H9 (cell line): ENCODE data around the gene KLF13. TPM values are rescaled to one million over a fixed set of nuclear protein-coding genes. Genes with fewer than 3 reads are reported as not detected.

Experiments
- DNase-seq: peaks from one replicate; pipeline ENCODE4 v3.0.0-alpha.2; 2017
- H2AFZ ChIP-seq: one replicate; pipeline ENCODE4 v1.6.1; 2013; ENCODE audit warnings: mild to moderate bottlenecking, low read length, control low read depth, moderate library complexity
- H2AK5ac ChIP-seq: 2 replicates; pipeline ENCODE4 v1.6.1; 2013; ENCODE audit warnings: low read length, control low read depth, mixed read lengths; ENCODE audit not compliant: insufficient read length
- H2BK120ac ChIP-seq: one replicate; pipeline ENCODE4 v1.6.1; 2013; ENCODE audit warnings: low read depth, mild to moderate bottlenecking, low read length, control low read depth, inconsistent platforms; ENCODE audit not compliant: poor library complexity, severe bottlenecking
- H2BK12ac ChIP-seq: 2 replicates; pipeline ENCODE4 v1.6.1; 2013; ENCODE audit warnings: low read length, control low read depth, mixed read lengths, low read depth; ENCODE audit not compliant: insufficient read length
- H2BK15ac ChIP-seq: 2 replicates; pipeline ENCODE4 v1.6.1; 2013; ENCODE audit warnings: low read depth, low read length, control low read depth
- H2BK20ac ChIP-seq: one replicate; pipeline ENCODE4 v1.6.1; 2013; ENCODE audit warnings: low read depth, mild to moderate bottlenecking, low read length, control low read depth, inconsistent platforms; ENCODE audit not compliant: poor library complexity, severe bottlenecking
- H2BK5ac ChIP-seq: 2 replicates; pipeline ENCODE4 v1.6.1; 2013; ENCODE audit warnings: low read length, control low read depth, mixed read lengths; ENCODE audit not compliant: insufficient read length
- H3K14ac ChIP-seq: 2 replicates; pipeline ENCODE4 v1.6.1; 2013; ENCODE audit warnings: low read length, control low read depth; ENCODE audit not compliant: insufficient read depth
- H3K18ac ChIP-seq: 2 replicates; pipeline ENCODE4 v1.6.1; 2013; ENCODE audit warnings: low read depth, mild to moderate bottlenecking, mixed read lengths, low read length, control low read depth; ENCODE audit not compliant: insufficient read length
- H3K23ac ChIP-seq: 2 replicates; pipeline ENCODE4 v1.6.1; 2013; ENCODE audit warnings: low read length, control low read depth, mixed read lengths, low read depth; ENCODE audit not compliant: insufficient read length
- H3K23me2 ChIP-seq: 2 replicates; pipeline ENCODE4 v1.6.1; 2013; ENCODE audit warnings: low read depth, mild to moderate bottlenecking, mixed read lengths, low read length, control low read depth; ENCODE audit not compliant: insufficient read length, poor library complexity, severe bottlenecking
- H3K27ac ChIP-seq: 2 replicates; pipeline ENCODE4 v1.5.1; 2013; ENCODE audit warnings: low read length, control low read depth, mixed read lengths, low read depth; ENCODE audit not compliant: insufficient read length
- H3K27me3 ChIP-seq: 2 replicates; pipeline ENCODE4 v1.6.1; 2013; ENCODE audit warnings: low read length, control low read depth, inconsistent platforms; ENCODE audit not compliant: insufficient read depth
- H3K4ac ChIP-seq: 2 replicates; pipeline ENCODE4 v1.6.1; 2013; ENCODE audit warnings: low read depth, mild to moderate bottlenecking, control low read depth, inconsistent platforms, low read length, moderate library complexity
- H3K4me1 ChIP-seq: 2 replicates; pipeline ENCODE4 v1.6.1; 2013; ENCODE audit warnings: low read length, control low read depth, inconsistent platforms; ENCODE audit not compliant: insufficient read depth
- H3K4me2 ChIP-seq: 2 replicates; pipeline ENCODE4 v1.6.1; 2013; ENCODE audit warnings: low read length, control low read depth, mixed read lengths; ENCODE audit not compliant: insufficient read length, insufficient read depth
- H3K56ac ChIP-seq: 2 replicates; pipeline ENCODE4 v1.6.1; 2013; ENCODE audit warnings: low read depth, mild to moderate bottlenecking, mixed read lengths, low read length, control low read depth; ENCODE audit not compliant: insufficient read length
- H3K79me1 ChIP-seq: 2 replicates; pipeline ENCODE4 v1.6.1; 2013; ENCODE audit warnings: low read depth, mild to moderate bottlenecking, moderate library complexity, low read length, control low read depth, inconsistent platforms; ENCODE audit not compliant: insufficient read depth, poor library complexity, severe bottlenecking
- H3K79me2 ChIP-seq: 2 replicates; pipeline ENCODE4 v1.6.1; 2013; ENCODE audit warnings: low read length, control low read depth, inconsistent platforms; ENCODE audit not compliant: insufficient read depth
- H3K9ac ChIP-seq: 2 replicates; pipeline ENCODE4 v1.6.1; 2013; ENCODE audit warnings: low read length, control low read depth, mixed read lengths; ENCODE audit not compliant: insufficient read length; ENCODE audit errors: extremely low read depth
- H3K9me3 ChIP-seq: one replicate; pipeline ENCODE4 v1.6.1; 2013; ENCODE audit warnings: low read depth, low read length, inconsistent platforms; ENCODE audit not compliant: control insufficient read depth
- H3T11ph ChIP-seq: one replicate; pipeline ENCODE4 v1.6.1; 2013; ENCODE audit warnings: mild to moderate bottlenecking, low read length, control low read depth, inconsistent platforms
- H4K20me1 ChIP-seq: one replicate; pipeline ENCODE4 v1.6.1; 2013; ENCODE audit not compliant: control insufficient read depth, insufficient read length, insufficient read depth
- H4K5ac ChIP-seq: 2 replicates; pipeline ENCODE4 v1.6.1; 2013; ENCODE audit warnings: low read depth, mild to moderate bottlenecking, mixed read lengths, low read length, control low read depth; ENCODE audit not compliant: insufficient read length
- H4K8ac ChIP-seq: replicated peaks from 2 replicates; pipeline ENCODE4 v1.6.1; 2013; ENCODE audit warnings: low read length, control low read depth, mixed read lengths, low read depth; ENCODE audit not compliant: insufficient read length
- H4K91ac ChIP-seq: 2 replicates; pipeline ENCODE4 v1.6.1; 2013; ENCODE audit warnings: low read depth, mild to moderate bottlenecking, moderate library complexity, mixed read lengths, low read length, control low read depth; ENCODE audit not compliant: insufficient read length
- H3K27ac Mint-ChIP-seq, 3 experiments: 2 replicates in 2 of 3; 3 replicates in 1 of 3; pipeline ENCODE4 v1.8.0; 2020 to 2021; ENCODE audit warnings: mixed read lengths in 3 of 3, mild to moderate bottlenecking in 1 of 3, moderate library complexity in 1 of 3
- H3K27me3 Mint-ChIP-seq: 2 replicates; pipeline ENCODE4 v1.8.0; 2021; ENCODE audit warnings: low read depth, mild to moderate bottlenecking, moderate library complexity, mixed read lengths
- H3K36me3 Mint-ChIP-seq, 3 experiments: 2 replicates in 2 of 3; 3 replicates in 1 of 3; pipeline ENCODE4 v1.8.0; 2020 to 2021; ENCODE audit warnings: low read depth in 3 of 3, mixed read lengths in 3 of 3; ENCODE audit not compliant: insufficient read depth in 1 of 3
- H3K4me1 Mint-ChIP-seq, 2 experiments: 2 replicates each; pipeline ENCODE4 v1.8.0; 2020; ENCODE audit warnings: mixed read lengths in 2 of 2
- H3K4me3 Mint-ChIP-seq, 2 experiments: 2 replicates in 1 of 2; 3 replicates in 1 of 2; pipeline ENCODE4 v1.8.0; 2020 to 2021; ENCODE audit warnings: mild to moderate bottlenecking in 2 of 2, mixed read lengths in 2 of 2, moderate library complexity in 1 of 2
- H3K9me3 Mint-ChIP-seq, 2 experiments: 2 replicates in 1 of 2; 3 replicates in 1 of 2; pipeline ENCODE4 v1.8.0; 2020; ENCODE audit warnings: mild to moderate bottlenecking in 2 of 2, mixed read lengths in 2 of 2, moderate library complexity in 1 of 2
- WGBS: extraction: QIAGEN DNeasy Blood & Tissue Kit; methylation state at CpG from one replicate; pipeline ENCODE4 v1.1.7; 2013; ENCODE audit warnings: missing lambda C conversion rate, low lambda C conversion rate, mixed read lengths; ENCODE audit not compliant: insufficient read length; ENCODE audit errors: extremely low coverage; 5-methylcytosine and 5-hydroxymethylcytosine counted together
- total RNA-seq: library from RNA; stranded (reverse); gene quantifications from 2 replicates; pipeline ENCODE4 v1.2.1, GENCODE V29; 2021
- TF ChIP-seq, protein P1 (sequence below): fragments of 200-600 bp; sonication (generic); conservative IDR thresholded peaks from 3 replicates; pipeline ENCODE4 v1.8.0; 2021; ENCODE audit warnings: antibody characterized with exemption, mild to moderate bottlenecking

The KLF13 gene
- total RNA-seq, 1 experiment from 2014 or later: 33.4 TPM

DNA sequence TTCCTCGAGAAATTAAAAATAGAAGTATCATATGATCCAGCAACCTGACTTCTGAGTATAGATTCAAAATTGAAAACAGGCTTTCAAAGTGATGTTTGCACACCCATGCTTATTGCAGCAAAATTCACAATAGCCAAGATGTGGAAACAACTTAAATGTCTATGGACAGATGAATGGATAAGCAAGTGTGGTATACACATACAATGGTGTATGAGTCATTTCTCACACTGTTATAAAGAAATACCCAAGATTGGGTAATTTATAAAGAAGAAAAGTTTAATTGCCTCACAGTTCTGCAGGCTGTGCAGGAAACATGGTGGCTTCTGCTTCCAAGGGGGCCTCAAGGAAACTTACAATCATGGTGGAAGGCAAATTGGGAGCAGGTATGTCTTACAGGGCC lies 100.8 kb downstream of the KLF13 start:
- WGBS: no CpG with 5 or more reads among the region's 1 CpG
- Histone ChIP-seq H3K9me3 (no peaks in the 10 kb centered on the region), H2BK5ac (no peak overlapping the region), H3K79me1 (no peaks in the 10 kb centered on the region), H3K23ac (no peak overlapping the region), H4K20me1 (no peaks in the 10 kb centered on the region), H2BK20ac (no peak overlapping the region), H3K79me2 (no peaks in the 10 kb centered on the region), H2AFZ (no peak overlapping the region), H2BK12ac (no peak overlapping the region), H3K27me3 (no peaks in the 10 kb centered on the region), H3K23me2 (no peaks in the 10 kb centered on the region), H3T11ph (no peak overlapping the region), H3K14ac (no peak overlapping the region), H4K5ac (no peak overlapping the region), H2AK5ac (no peak overlapping the region), H2BK120ac (no peak overlapping the region), H4K8ac (no peak overlapping the region), H3K4me1 (no peaks in the 10 kb centered on the region; the same call in 1 of the 2 replicates), H3K27ac (no peak overlapping the region), H3K18ac (no peak overlapping the region), H3K4ac (no peak overlapping the region), H4K91ac (no peak overlapping the region), H3K56ac (no peak overlapping the region), H2BK15ac (no peak overlapping the region), H3K9ac (no peak overlapping the region), H3K4me2 (no peak overlapping the region)
- Mint-ChIP-seq H3K27me3 (no peaks in the 10 kb centered on the region; the same call in 1 of the 2 replicates), H3K4me1 (peaks cover 1 to 5% of the 10 kb centered on the region in 2 experiments), H3K4me3 (no peak overlapping the region), H3K9me3 (no peaks in the 10 kb centered on the region; a peak in 2 of 5 replicates), H3K27ac (no peak overlapping the region), H3K36me3 (no peaks in the 10 kb centered on the region)
- TF ChIP-seq, protein P1, sequence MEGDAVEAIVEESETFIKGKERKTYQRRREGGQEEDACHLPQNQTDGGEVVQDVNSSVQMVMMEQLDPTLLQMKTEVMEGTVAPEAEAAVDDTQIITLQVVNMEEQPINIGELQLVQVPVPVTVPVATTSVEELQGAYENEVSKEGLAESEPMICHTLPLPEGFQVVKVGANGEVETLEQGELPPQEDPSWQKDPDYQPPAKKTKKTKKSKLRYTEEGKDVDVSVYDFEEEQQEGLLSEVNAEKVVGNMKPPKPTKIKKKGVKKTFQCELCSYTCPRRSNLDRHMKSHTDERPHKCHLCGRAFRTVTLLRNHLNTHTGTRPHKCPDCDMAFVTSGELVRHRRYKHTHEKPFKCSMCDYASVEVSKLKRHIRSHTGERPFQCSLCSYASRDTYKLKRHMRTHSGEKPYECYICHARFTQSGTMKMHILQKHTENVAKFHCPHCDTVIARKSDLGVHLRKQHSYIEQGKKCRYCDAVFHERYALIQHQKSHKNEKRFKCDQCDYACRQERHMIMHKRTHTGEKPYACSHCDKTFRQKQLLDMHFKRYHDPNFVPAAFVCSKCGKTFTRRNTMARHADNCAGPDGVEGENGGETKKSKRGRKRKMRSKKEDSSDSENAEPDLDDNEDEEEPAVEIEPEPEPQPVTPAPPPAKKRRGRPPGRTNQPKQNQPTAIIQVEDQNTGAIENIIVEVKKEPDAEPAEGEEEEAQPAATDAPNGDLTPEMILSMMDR: no peak
- DNase-seq: no peak

Other genes starting within 250 kb of the KLF13 start
- gene TRPM1, start 225.1 kb upstream of the KLF13 start, total RNA-seq: not detected in 2 replicates